HG03558 (cell line): ENCODE data around the gene GSPT1.

Experiments used
- ATAC-seq: cut with Tn5 transposase; IDR thresholded peaks from one replicate; pipeline ENCODE4 v1.9.1; 2021; ENCODE audit warnings: moderate number of reproducible peaks; ENCODE audit not compliant: unreplicated experiment; ENCODE audit errors: extremely low read depth

Gene GSPT1

GRCh38 chr16:11914210-11915113, 1.3 kb downstream of the GSPT1 start:
- no peak for ATAC-seq

- no peak for ATAC-seq
Observed at GRCh38 chr16:11913425-11914079, 2.2 kb downstream of the GSPT1 start.

- ATAC-seq: no peak
Observed at GRCh38 chr16:11909653-11910545, 5.9 kb downstream of the GSPT1 start.

GRCh38 chr16:11907160-11907970, 8.4 kb downstream of the GSPT1 start:
- ATAC-seq: no peak

- ATAC-seq: no peak
Observed at GRCh38 chr16:11903906-11904305, 11.8 kb downstream of the GSPT1 start.

- ATAC-seq: no peak
Observed at GRCh38 chr16:11901091-11901490, 14.7 kb downstream of the GSPT1 start.

GRCh38 chr16:11896486-11897176, 19.1 kb downstream of the GSPT1 start:
- ATAC-seq: no peak

GRCh38 chr16:11893571-11893970, 22.2 kb downstream of the GSPT1 start:
- ATAC-seq: no peak

- no peak for ATAC-seq
Observed at GRCh38 chr16:11892761-11893160, 23.0 kb downstream of the GSPT1 start.

GRCh38 chr16:11890231-11890965, 25.4 kb downstream of the GSPT1 start:
- no peak for ATAC-seq

- no peak for ATAC-seq
Observed at GRCh38 chr16:11886881-11887280, 28.9 kb downstream of the GSPT1 start.

GRCh38 chr16:11884035-11884434, 31.7 kb downstream of the GSPT1 start:
- ATAC-seq: no peak

GRCh38 chr16:11880007-11880406, 35.7 kb downstream of the GSPT1 start:
- ATAC-seq: no peak

- no peak for ATAC-seq
Observed at GRCh38 chr16:11877374-11877773, 38.4 kb downstream of the GSPT1 start.

- ATAC-seq: no peak
Observed at GRCh38 chr16:11876306-11876705, 39.5 kb downstream of the GSPT1 start.

GRCh38 chr16:11875721-11876120, 40.0 kb downstream of the GSPT1 start:
- no peak for ATAC-seq

GRCh38 chr16:11871193-11871592, 44.6 kb downstream of the GSPT1 start:
- ATAC-seq: no peak

GRCh38 chr16:11870399-11870798, 45.4 kb downstream of the GSPT1 start:
- no peak for ATAC-seq
